Spleen (tissue), 11 donors: Measurements from ENCODE around the gene RNF6. TPM values are rescaled to one million over a fixed set of nuclear protein-coding genes. Genes with fewer than 3 reads are reported as not detected.

Experiments
- DNase-seq: peaks from one replicate; pipeline ENCODE4 v3.0.0-alpha.2; 2020
- H3K27ac ChIP-seq, 8 donors: fragments of 200-600 bp; sonication (generic) in 7 of 8; 1 replicate in 4 of 8; 2 replicates in 4 of 8; pipeline versions ENCODE4 v1.5.0 to v1.8.0; 2016 to 2021; ENCODE audit warnings: inconsistent platforms in 4 of 8, mild to moderate bottlenecking in 4 of 8, moderate library complexity in 1 of 8
- H3K27me3 ChIP-seq, 7 donors: fragments of 200-600 bp; sonication (generic) in 6 of 7; replicated peaks in 1 of 7; 1 replicate in 4 of 7; 2 replicates in 3 of 7; pipeline versions ENCODE4 v1.5.0 to v1.8.0; 2016 to 2021; ENCODE audit warnings: inconsistent platforms in 3 of 7, mild to moderate bottlenecking in 1 of 7
- H3K36me3 ChIP-seq, 6 donors: fragments of 200-600 bp; sonication (generic) in 5 of 6; 1 replicate in 4 of 6; 2 replicates in 2 of 6; pipeline versions ENCODE4 v1.5.0 to v1.8.0; 2016 to 2021; ENCODE audit warnings: inconsistent platforms in 2 of 6
- H3K4me1 ChIP-seq, 6 donors: fragments of 200-600 bp; sonication (generic) in 5 of 6; 1 replicate in 3 of 6; 2 replicates in 3 of 6; pipeline versions ENCODE4 v1.5.0 to v1.8.0; 2016 to 2021; ENCODE audit warnings: inconsistent platforms in 3 of 6
- H3K4me3 ChIP-seq, 8 donors: fragments of 200-600 bp; sonication (generic) in 7 of 8; 1 replicate in 4 of 8; 2 replicates in 4 of 8; pipeline versions ENCODE4 v1.5.0 to v1.8.0; 2016 to 2021; ENCODE audit warnings: inconsistent platforms in 4 of 8, mild to moderate bottlenecking in 4 of 8, moderate library complexity in 2 of 8
- H3K9me3 ChIP-seq, 8 donors: fragments of 200-600 bp; sonication (generic) in 7 of 8; 1 replicate in 4 of 8; 2 replicates in 4 of 8; pipeline versions ENCODE4 v1.5.0 to v1.8.0; 2016 to 2021; ENCODE audit warnings: inconsistent platforms in 4 of 8
- POLR2A ChIP-seq, 3 donors: fragments of 450-650 bp; IDR thresholded peaks; one replicate each; pipeline ENCODE4 v1.5.1; 2017; ENCODE audit warnings: antibody characterized with exemption in 3 of 3, mild to moderate bottlenecking in 1 of 3
- POLR2AphosphoS5 ChIP-seq, 3 donors: sonication (generic); formaldehyde crosslinking; IDR thresholded peaks; one replicate each; pipeline ENCODE4 v1.5.1; 2017; ENCODE audit warnings: antibody characterized with exemption in 3 of 3
- WGBS, 5 donors: extraction: QIAGEN DNeasy Blood & Tissue Kit in 3 of 5; methylation state at CpG; one replicate each; pipeline versions ENCODE4 v1.1.5 to v1.1.7; 2013 to 2018; 5-methylcytosine and 5-hydroxymethylcytosine counted together
- intact Hi-C: fragments of 100-400 bp; cut with DNase I; formaldehyde crosslinking; loops from one replicate; pipeline ENCODE4 v1.15.0; 2023; ENCODE audit warnings: low total_unique reads
- polyA plus RNA-seq, 3 donors: library from polyadenylated mRNA; stranded (reverse); fragments of 200-250 nt; gene quantifications; one replicate each; pipeline ENCODE4 v1.2.1, GENCODE V29; 2013
- total RNA-seq, 7 donors: library from RNA; depleted of rRNA in 3 of 7; stranded (reverse); fragments of >200 nt in 3 of 7; fragmentation: NEBNext Ultra II Directional in 4 of 7; extraction: Animal tissue kit (Norgen Biotek cat#: 25700) in 4 of 7; gene quantifications; one replicate each; pipeline versions ENCODE4 v1.1.0 to v1.2.1, GENCODE V29; 2016 to 2021
- TF ChIP-seq, protein P1 (sequence below), 11 experiments: fragments of 200-600 bp in 7 of 11; fragments of 450-650 bp in 4 of 11; sonication (generic) in 4 of 11; IDR thresholded peaks in 8 of 11; conservative IDR thresholded peaks in 3 of 11; 1 replicate in 7 of 11; 2 replicates in 4 of 11; pipeline versions ENCODE4 v1.4.0 to v1.8.0; 2016 to 2021; ENCODE audit warnings: antibody characterized with exemption in 11 of 11, inconsistent platforms in 4 of 11, mild to moderate bottlenecking in 1 of 11
- donor health status: healthy with polysubstance abuse.
- donor health status: DM: no; HTN: no; CAD: no; lungs with moderate emphysema.
- donor health status: DM: no; HTN: no; CAD: no.
- donor health status: Bipolar disorder and iron deficiency.
- donor health status: healthy.
- donor health status: DM: no; HTN: no; CAD: no.
- donor health status: DM: yes; HTN: yes; CAD: no.

RNF6 gene
- total and polyA plus RNA-seq, 10 donors = 13.3 to 39.0 (median 29.7) TPM

GRCh38 chr13:26221399-26221720 is 754 bp downstream of the RNF6 start:
- 0 to 1% (median 0%) methylated on average over 16 of the region's 16 CpGs for WGBS, 5 donors
- Histone ChIP-seq H3K27ac (peak overlapping the region; percentile 93 to 98 (median 96)), H3K4me1 (peaks cover 10 to 45% (median 33%) of the 10 kb centered on the region in 6 donors), H3K9me3 (no peaks in the 10 kb centered on the region), H3K36me3 (peaks cover 3 to 43% (median 34%) of the 10 kb centered on the region in 6 donors), H3K4me3 (peak overlapping the region; percentile 85 to 98 (median 90)), H3K27me3 (no peaks in the 10 kb centered on the region)
- TF ChIP-seq POLR2A (IDR thresholded peaks at IDR 0.05) = peak in 1 of 3 donors; percentile 10
- peak in 1 of 3 donors; percentile 60 for TF ChIP-seq POLR2AphosphoS5 (IDR thresholded peaks at IDR 0.05)
- TF ChIP-seq, protein P1, sequence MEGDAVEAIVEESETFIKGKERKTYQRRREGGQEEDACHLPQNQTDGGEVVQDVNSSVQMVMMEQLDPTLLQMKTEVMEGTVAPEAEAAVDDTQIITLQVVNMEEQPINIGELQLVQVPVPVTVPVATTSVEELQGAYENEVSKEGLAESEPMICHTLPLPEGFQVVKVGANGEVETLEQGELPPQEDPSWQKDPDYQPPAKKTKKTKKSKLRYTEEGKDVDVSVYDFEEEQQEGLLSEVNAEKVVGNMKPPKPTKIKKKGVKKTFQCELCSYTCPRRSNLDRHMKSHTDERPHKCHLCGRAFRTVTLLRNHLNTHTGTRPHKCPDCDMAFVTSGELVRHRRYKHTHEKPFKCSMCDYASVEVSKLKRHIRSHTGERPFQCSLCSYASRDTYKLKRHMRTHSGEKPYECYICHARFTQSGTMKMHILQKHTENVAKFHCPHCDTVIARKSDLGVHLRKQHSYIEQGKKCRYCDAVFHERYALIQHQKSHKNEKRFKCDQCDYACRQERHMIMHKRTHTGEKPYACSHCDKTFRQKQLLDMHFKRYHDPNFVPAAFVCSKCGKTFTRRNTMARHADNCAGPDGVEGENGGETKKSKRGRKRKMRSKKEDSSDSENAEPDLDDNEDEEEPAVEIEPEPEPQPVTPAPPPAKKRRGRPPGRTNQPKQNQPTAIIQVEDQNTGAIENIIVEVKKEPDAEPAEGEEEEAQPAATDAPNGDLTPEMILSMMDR (IDR thresholded peaks at IDR 0.05 in 8 of 11, conservative IDR thresholded peaks at IDR 0.05 in 3 of 11) = no peak
- DNase-seq = no peak
- intact Hi-C loops = loop anchor here (5.0 kb wide), 1 partner anchor 36 kb away; no protein-coding TSS in a partner anchor

DNA sequence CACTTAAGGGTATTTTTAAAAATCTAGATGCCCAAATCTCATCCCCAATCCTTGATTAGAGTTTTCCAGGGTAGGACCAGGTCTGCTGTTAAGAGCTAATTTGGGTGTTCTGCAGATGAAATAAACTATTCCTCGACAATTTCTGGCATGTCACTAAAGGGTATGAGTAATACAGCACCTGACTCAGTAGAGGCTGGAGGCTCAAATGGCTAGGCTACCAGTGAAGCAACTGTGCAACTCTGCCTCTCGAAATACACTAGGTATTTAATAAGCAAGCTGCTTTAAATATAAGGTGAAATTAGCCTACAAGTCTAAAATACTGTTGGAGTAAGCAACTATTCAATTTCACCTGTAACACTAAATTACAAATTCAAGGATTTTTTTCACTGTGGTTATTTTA is 1.5 kb downstream of the RNF6 start:
- Histone ChIP-seq H3K27me3 (no peaks in the 10 kb centered on the region), H3K9me3 (no peaks in the 10 kb centered on the region), H3K4me3 (peak overlapping the region in 7 of 8 donors; percentile 85 to 98 (median 92)), H3K27ac (peak overlapping the region in 1 of 8 donors; percentile 98), H3K4me1 (peaks cover 10 to 45% (median 33%) of the 10 kb centered on the region in 6 donors), H3K36me3 (peaks cover 3 to 51% (median 41%) of the 10 kb centered on the region in 6 donors)
- TF ChIP-seq POLR2A (IDR thresholded peaks at IDR 0.05) (no peak), POLR2AphosphoS5 (IDR thresholded peaks at IDR 0.05) (no peak)
- TF ChIP-seq, protein P1 (IDR thresholded peaks at IDR 0.05 in 8 of 11, conservative IDR thresholded peaks at IDR 0.05 in 3 of 11) = no peak
- no peak for DNase-seq
- intact Hi-C loops = loop anchor here (5.0 kb wide), 1 partner anchor 37 kb away; no protein-coding TSS in a partner anchor
- WGBS, 5 donors = 70 to 90% (median 88%) methylated on average over 2 of the region's 2 CpGs

DNA sequence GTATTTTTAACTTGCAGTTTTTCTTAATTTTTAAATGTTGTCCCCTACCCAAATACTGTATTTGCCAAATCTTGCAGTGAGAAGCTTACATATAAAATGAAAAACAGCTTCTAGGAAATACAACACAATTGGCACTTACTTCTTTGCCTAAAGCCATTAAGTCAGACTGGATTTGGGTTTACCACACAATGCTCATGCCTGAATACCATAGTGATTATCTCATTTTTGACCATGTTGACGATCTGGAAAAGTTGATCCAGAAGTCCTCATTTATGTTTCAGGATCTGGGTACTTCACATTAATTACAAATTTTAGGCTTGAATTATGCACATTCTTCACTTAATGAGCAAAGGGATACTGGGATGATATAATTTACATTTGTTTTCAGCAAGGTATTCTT is 2.4 kb downstream of the RNF6 start:
- DNase-seq = no peak
- Histone ChIP-seq H3K9me3 (no peaks in the 10 kb centered on the region), H3K27me3 (no peaks in the 10 kb centered on the region), H3K4me3 (peak overlapping the region in 1 of 8 donors; percentile 89), H3K27ac (no peak overlapping the region), H3K4me1 (peaks cover 10 to 45% (median 33%) of the 10 kb centered on the region in 6 donors), H3K36me3 (peaks cover 3 to 59% (median 50%) of the 10 kb centered on the region in 6 donors)
- TF ChIP-seq POLR2AphosphoS5 (IDR thresholded peaks at IDR 0.05) = no peak
- TF ChIP-seq, protein P1 (IDR thresholded peaks at IDR 0.05 in 8 of 11, conservative IDR thresholded peaks at IDR 0.05 in 3 of 11) = no peak
- no peak for TF ChIP-seq POLR2A (IDR thresholded peaks at IDR 0.05)
- intact Hi-C loops = loop anchor here (5.0 kb wide), 1 partner anchor 38 kb away; no protein-coding TSS in a partner anchor
- WGBS, 5 donors = 81 to 95% (median 88%) methylated on average over 1 of the region's 1 CpG

DNA sequence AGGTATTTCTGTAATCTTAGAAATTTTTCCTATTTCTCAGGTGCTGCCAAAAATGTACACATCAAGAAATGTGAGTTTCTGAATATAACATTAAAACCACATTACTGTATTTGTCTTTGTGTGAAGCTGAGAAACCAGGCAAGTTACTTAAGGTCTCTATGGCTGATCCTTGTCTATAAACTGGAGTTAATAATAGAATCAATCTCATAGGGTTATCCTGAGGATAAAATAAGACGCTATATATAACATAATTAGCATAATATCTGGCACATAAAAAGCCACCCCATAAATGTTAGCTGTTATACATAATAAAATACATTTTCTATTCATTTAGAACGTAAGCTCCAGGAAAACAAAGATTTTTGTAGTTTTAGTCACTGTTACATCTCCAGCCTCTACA is 6.1 kb downstream of the RNF6 start:
- Histone ChIP-seq H3K36me3 (peaks cover 5 to 96% (median 79%) of the 10 kb centered on the region in 6 donors), H3K9me3 (no peaks in the 10 kb centered on the region), H3K27ac (no peak overlapping the region), H3K27me3 (no peaks in the 10 kb centered on the region), H3K4me1 (peaks cover 10 to 35% (median 22%) of the 10 kb centered on the region in 6 donors), H3K4me3 (no peak overlapping the region)
- WGBS, 5 donors = 94 to 98% (median 95%) methylated on average over 2 of the region's 2 CpGs
- TF ChIP-seq, protein P1 (IDR thresholded peaks at IDR 0.05 in 8 of 11, conservative IDR thresholded peaks at IDR 0.05 in 3 of 11) = no peak
- TF ChIP-seq POLR2A (IDR thresholded peaks at IDR 0.05) (no peak), POLR2AphosphoS5 (IDR thresholded peaks at IDR 0.05) (no peak)
- intact Hi-C loops = no loop called here
- no peak for DNase-seq
